ENCODE measurements around the gene TTK.
A peak's percentile ranks its signal among the peaks of the same experiment; 100 is the strongest.

The TTK gene

DNA sequence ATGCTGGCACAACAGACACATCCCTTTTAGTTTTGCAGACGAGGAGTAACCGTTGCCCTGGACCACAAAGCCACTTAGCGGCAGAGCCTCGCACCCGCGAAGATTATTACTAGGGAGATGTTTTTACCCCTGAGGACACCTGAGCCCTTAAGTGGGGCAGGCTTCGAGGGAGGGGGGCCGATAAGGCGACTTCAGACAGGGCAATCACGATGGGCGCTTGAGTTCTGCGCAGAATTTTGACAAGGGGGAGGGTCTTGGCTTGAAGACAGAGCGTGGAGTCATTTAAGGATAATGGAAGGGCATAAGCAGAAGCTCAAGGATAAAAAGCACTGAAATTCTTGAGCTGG lies 650 bp upstream of the TTK start:
- TF ChIP-seq, protein P1, sequence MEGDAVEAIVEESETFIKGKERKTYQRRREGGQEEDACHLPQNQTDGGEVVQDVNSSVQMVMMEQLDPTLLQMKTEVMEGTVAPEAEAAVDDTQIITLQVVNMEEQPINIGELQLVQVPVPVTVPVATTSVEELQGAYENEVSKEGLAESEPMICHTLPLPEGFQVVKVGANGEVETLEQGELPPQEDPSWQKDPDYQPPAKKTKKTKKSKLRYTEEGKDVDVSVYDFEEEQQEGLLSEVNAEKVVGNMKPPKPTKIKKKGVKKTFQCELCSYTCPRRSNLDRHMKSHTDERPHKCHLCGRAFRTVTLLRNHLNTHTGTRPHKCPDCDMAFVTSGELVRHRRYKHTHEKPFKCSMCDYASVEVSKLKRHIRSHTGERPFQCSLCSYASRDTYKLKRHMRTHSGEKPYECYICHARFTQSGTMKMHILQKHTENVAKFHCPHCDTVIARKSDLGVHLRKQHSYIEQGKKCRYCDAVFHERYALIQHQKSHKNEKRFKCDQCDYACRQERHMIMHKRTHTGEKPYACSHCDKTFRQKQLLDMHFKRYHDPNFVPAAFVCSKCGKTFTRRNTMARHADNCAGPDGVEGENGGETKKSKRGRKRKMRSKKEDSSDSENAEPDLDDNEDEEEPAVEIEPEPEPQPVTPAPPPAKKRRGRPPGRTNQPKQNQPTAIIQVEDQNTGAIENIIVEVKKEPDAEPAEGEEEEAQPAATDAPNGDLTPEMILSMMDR (IDR thresholded peaks at IDR 0.05; ENCODE audit: low read depth, low read length), result no peak
- H3K4me3 ChIP-seq (ENCODE audit: low read depth, low read length), result peak overlapping the region; percentile 84

DNA sequence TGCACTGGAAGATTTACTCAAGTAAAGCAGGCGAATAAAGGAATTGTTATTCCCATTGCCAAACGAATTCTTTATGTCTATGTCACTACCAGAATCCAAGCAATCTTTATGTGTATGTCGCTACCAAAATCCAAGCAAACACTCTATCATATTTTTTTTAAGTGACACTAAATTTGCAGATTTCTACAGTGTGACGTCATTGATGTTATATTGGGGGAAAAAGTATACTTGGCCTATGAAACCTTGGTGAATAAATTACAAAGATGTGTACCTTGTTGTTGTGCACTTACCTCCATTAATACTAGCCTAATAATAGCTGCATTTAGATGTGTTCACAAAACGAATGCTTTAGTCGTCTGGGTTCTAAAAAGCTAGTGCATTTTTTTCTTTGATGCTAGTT lies 957 bp downstream of the TTK start:
- peak overlapping the region; percentile 84 for H3K4me3 ChIP-seq (ENCODE audit: low read depth, low read length)
- TF ChIP-seq, protein P1 (IDR thresholded peaks at IDR 0.05; ENCODE audit: low read depth, low read length), result no peak

DNA sequence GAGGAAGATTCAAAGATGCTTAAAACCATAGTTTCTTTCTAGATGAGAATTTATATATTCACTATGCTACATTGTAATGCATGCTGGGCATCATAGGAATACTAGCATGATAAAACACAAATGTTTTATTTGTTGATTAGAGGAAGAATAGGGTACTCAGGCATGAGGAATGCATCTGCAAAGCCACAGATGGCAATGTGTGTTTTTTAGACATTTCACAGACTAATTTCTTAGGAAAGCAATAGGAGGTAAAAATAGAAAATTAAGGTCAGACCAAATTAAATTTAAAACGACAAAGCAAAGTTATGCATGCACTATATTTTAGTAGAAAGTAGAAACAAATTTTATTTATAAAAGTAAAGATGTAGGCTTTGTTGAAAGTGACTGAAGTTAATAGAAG lies 2.1 kb downstream of the TTK start:
- TF ChIP-seq, protein P1 (IDR thresholded peaks at IDR 0.05; ENCODE audit: low read depth, low read length), result no peak
- H3K4me3 ChIP-seq (ENCODE audit: low read depth, low read length), result no peak overlapping the region

DNA sequence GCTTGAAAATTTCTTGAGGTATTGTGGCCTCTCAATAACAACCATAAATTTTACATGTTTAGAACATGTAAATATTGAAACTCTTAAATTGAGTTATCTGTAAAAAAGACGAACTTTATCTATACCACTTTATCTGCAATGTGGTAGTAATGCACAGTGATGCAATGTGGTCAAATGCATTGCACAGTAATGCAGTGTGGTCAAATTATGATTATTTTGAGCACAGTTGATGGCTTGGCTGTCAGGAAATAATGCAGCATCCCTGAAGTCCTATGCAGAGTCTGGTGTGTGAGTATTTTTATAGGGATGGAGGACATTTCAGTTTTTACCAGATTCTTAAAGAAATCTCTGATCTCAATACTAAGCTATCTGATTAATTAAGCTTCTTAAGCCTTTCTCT lies 5.1 kb downstream of the TTK start:
- no peak overlapping the region for H3K4me3 ChIP-seq (ENCODE audit: low read depth, low read length)

DNA sequence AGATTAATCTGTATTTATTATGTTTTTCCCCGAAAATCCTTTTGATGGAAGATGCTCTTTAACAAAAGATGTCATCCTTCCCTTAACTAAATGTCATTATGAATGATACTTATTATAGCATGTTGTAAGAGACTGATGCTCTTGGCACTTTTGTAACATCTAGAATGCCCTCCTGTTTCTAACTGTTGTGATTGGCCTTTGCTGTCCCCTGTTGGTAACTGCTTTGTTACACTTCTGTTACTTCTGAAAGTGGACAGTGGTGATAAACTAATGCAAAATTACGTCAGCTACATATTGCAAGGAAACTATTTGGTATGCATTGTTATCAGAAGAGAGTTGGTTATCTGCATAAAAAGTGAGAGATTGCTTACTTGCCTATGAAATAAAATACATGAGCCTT lies 5.8 kb downstream of the TTK start:
- H3K4me3 ChIP-seq (ENCODE audit: low read depth, low read length), result no peak overlapping the region
- TF ChIP-seq, protein P1 (IDR thresholded peaks at IDR 0.05; ENCODE audit: low read depth, low read length), result no peak

More for the DNA sequence above, 5.1 kb downstream of the TTK start:
- TF ChIP-seq, protein P1 (IDR thresholded peaks at IDR 0.05; ENCODE audit: low read depth, low read length), result no peak

DNA sequence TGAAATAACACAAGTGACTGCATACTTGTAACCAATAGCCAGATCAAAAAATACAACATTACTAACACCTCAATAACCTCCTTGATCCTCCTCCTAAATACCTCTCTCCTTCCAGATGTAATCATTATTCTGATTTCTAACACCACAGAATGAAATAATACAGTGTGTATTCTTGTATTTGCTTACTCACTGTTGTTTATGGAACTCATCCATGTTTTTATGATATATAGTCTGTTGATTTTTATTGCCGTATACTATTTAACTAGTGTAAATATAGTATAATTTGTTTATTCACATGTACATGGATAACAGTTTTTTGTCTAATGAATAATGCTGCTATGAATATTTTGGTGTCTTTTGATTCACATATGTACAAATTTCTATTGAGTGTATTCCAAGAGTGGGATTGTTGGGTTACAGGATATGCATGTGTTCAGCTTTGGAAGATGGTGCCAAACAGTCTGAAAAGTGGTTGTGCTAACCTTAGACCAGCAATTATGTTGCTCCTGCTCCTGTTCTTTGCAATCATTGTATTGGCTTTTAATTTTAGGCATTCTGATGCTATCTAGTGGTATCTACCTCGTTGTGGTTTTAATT lies 11.5 kb downstream of the TTK start:
- TF ChIP-seq, protein P1 (IDR thresholded peaks at IDR 0.05; ENCODE audit: low read depth, low read length), result no peak
- no peak overlapping the region for H3K4me3 ChIP-seq (ENCODE audit: low read depth, low read length)

DNA sequence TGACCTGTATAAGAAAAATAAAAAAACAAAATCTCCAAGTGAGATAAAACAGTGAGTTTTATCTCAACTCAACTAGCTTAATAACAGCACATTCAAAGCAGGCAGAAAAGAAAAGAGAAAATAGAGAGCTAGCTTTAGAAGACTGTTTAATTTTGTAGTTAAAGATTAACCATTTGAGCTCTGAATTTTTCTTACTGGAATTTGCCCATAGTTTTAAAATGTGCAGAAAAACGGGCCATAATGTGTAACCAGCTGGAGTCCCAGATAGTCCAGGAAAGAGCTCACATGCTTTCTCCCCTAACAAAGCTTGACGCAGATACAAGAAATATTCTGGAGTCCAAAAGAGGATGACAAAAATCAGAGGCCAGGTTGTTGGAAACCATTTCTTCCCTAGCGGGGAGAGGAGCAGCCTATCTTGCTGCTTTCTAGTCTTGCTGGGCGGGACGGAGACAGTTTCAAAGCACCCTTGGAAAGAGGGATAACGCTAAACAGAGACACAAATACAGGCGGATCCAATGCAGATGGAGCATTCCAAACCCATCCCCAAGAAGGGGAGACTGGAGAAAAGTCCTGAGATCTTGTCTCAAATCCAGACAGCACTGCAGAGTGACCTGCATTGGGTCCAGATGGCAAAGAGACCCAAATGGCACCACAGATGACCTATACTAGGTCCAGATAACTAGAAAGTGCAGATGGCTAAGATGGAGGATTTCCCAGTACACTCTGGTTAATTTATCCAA lies 16.1 kb downstream of the TTK start:
- TF ChIP-seq, protein P1 (IDR thresholded peaks at IDR 0.05; ENCODE audit: low read depth, low read length), result no peak

More for the DNA sequence above, 16.1 kb downstream of the TTK start:
- no peak overlapping the region for H3K4me3 ChIP-seq (ENCODE audit: low read depth, low read length)

All from WI38 (cell line).